Body of pancreas (tissue), 4 donors: ENCODE data around the gene MIS12. TPM values are rescaled to one million over a fixed set of nuclear protein-coding genes. Genes with fewer than 3 reads are reported as not detected.

Source experiments
- ATAC-seq: fragments of 150-250 bp; one replicate; pipeline ENCODE4 v1.9.1; 2016
- DNase-seq, 4 donors: peaks; one replicate each; pipeline ENCODE4 v3.0.0-alpha.2; 2019
- H3K27ac ChIP-seq, 4 donors: fragments of 200-600 bp; sonication (generic); 1 replicate in 3 of 4; 2 replicates in 1 of 4; pipeline versions ENCODE4 v1.5.1 to v1.6.1; 2016 to 2019; ENCODE audit warnings: mild to moderate bottlenecking in 1 of 4, mixed read lengths in 1 of 4, moderate library complexity in 1 of 4
- H3K27me3 ChIP-seq, 2 donors: fragments of 200-600 bp; sonication (generic); one replicate each; pipeline ENCODE4 v1.6.0; 2016; ENCODE audit warnings: mild to moderate bottlenecking in 1 of 2
- H3K36me3 ChIP-seq, 2 donors: fragments of 200-600 bp; sonication (generic); replicated peaks in 1 of 2; 2 replicates each; pipeline ENCODE4 v1.5.1; 2016; ENCODE audit warnings: low read depth in 2 of 2; ENCODE audit not compliant: insufficient read depth in 1 of 2
- H3K4me1 ChIP-seq: fragments of 200-600 bp; sonication (generic); one replicate; pipeline ENCODE4 v1.6.0; 2016
- H3K4me3 ChIP-seq, 2 donors: fragments of 200-600 bp; sonication (generic); 1 replicate in 1 of 2; 2 replicates in 1 of 2; pipeline ENCODE4 v1.5.1; 2016 to 2019
- H3K9me3 ChIP-seq, 3 donors: fragments of 200-600 bp; sonication (generic); 1 replicate in 2 of 3; 2 replicates in 1 of 3; pipeline ENCODE4 v1.5.1; 2016
- CTCF ChIP-seq, 7 experiments: fragments of 450-650 bp in 4 of 7; fragments of 200-600 bp in 3 of 7; sonication (generic) in 3 of 7; IDR thresholded peaks; one replicate each; pipeline ENCODE4 v1.5.1; 2016 to 2019; ENCODE audit warnings: antibody characterized with exemption in 7 of 7
- POLR2A ChIP-seq, 3 donors: fragments of 450-650 bp; IDR thresholded peaks; one replicate each; pipeline ENCODE4 v1.6.1; 2016; ENCODE audit warnings: antibody characterized with exemption in 3 of 3, mild to moderate bottlenecking in 2 of 3
- WGBS, 2 donors: methylation state at CpG; one replicate each; pipeline ENCODE4 v1.1.5; 2017; 5-methylcytosine and 5-hydroxymethylcytosine counted together
- intact Hi-C: fragments of 100-400 bp; cut with DNase I; formaldehyde crosslinking; loops from one replicate; pipeline ENCODE4 v1.15.1; 2023
- total RNA-seq, 2 donors: library from RNA; depleted of rRNA; stranded (reverse); fragments of >200 nt; gene quantifications; one replicate each; pipeline ENCODE4 v1.1.0, GENCODE V29; 2016

Gene MIS12
- total RNA-seq, 2 donors from 2014 or later, result 7.9 to 8.6 TPM

- TF ChIP-seq POLR2A (IDR thresholded peaks at IDR 0.05), result no peak
- TF ChIP-seq CTCF (IDR thresholded peaks at IDR 0.05), result no peak
- Histone ChIP-seq H3K36me3 (no peaks in the 10 kb centered on the region), H3K4me3 (no peak overlapping the region), H3K27ac (no peak overlapping the region), H3K4me1 (peaks cover 17% of the 10 kb centered on the region), H3K9me3 (no peaks in the 10 kb centered on the region), H3K27me3 (peaks cover 0 to 10% of the 10 kb centered on the region in 2 donors)
- 75 to 78% methylated on average over 7 to 8 of the region's 8 CpGs for WGBS, 2 donors
- intact Hi-C loops, result no loop called here
- DNase-seq (no peak), ATAC-seq (no peak)
Observed at GRCh38 chr17:5501685-5502084, 15.3 kb downstream of the MIS12 start.

DNA sequence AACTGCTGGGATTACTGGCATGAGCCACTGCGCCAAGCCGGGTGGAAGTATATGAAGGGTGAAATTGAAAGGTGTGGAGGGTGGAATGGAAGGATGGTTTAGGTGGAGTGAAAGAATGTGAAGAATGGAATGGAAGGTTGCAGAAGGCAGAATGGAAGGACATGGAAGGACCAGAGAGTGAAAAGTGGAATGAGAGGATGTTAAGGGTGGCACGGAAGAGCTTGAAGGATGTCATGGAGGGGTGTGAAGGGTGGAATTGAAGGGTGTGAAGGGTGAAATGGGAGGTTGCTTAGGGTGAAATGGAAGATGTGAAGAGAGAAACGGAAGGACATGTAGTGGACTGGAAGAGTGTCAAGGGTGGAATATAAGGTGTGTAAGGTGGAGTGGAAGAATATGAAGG, 16.2 kb downstream of the MIS12 start:
- H3K4me3 ChIP-seq, result no peak overlapping the region
- no peak overlapping the region for H3K27ac ChIP-seq
- 90 to 94% methylated on average over 4 of the region's 4 CpGs for WGBS, 2 donors
- no peaks in the 10 kb centered on the region for H3K9me3 ChIP-seq
- ATAC-seq, result no peak
- peaks cover 17% of the 10 kb centered on the region for H3K4me1 ChIP-seq
- TF ChIP-seq POLR2A (IDR thresholded peaks at IDR 0.05), result no peak
- no peak for TF ChIP-seq CTCF (IDR thresholded peaks at IDR 0.05)
- H3K36me3 ChIP-seq, result no peaks in the 10 kb centered on the region
- DNase-seq, result no peak
- peaks cover 0 to 10% of the 10 kb centered on the region in 2 donors for H3K27me3 ChIP-seq
- intact Hi-C loops, result no loop called here

- Histone ChIP-seq H3K27ac (no peak overlapping the region), H3K36me3 (no peaks in the 10 kb centered on the region), H3K27me3 (no peaks in the 10 kb centered on the region), H3K4me3 (no peak overlapping the region), H3K4me1 (no peaks in the 10 kb centered on the region), H3K9me3 (no peaks in the 10 kb centered on the region)
- intact Hi-C loops, result no loop called here
- TF ChIP-seq CTCF (IDR thresholded peaks at IDR 0.05) (no peak), POLR2A (IDR thresholded peaks at IDR 0.05) (no peak)
- DNase-seq (no peak), ATAC-seq (no peak)
- WGBS, 2 donors, result 78 to 86% methylated on average over 5 of the region's 5 CpGs
Observed at GRCh38 chr17:5506307-5506706, 19.9 kb downstream of the MIS12 start.

DNA sequence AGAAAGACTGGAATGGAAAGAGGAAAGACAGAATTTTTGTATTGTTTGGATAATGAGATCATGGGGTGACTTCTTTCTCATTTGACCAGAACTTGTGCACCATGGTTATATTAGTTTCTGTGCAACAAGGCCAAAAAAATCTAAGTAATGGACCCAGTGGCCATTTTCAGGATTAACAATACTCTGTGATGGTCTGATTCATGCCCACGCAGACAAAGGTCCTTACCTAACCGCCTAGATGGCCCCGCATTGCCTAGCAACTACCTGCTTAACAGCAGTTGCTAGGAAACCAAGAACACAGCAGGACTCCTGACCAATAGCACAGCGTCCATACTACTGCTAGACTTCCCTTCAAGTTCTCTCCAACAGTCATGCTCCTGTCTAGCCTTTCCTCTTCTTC, 22.4 kb downstream of the MIS12 start:
- H3K9me3 ChIP-seq, result no peaks in the 10 kb centered on the region
- H3K27me3 ChIP-seq, result no peaks in the 10 kb centered on the region
- WGBS, 2 donors, result 24 to 35% methylated on average over 4 of the region's 4 CpGs
- ATAC-seq (no peak), DNase-seq (peak in 2 of 4 donors; percentile 22 to 41)
- H3K27ac ChIP-seq, result no peak overlapping the region
- H3K4me3 ChIP-seq, result no peak overlapping the region
- no peaks in the 10 kb centered on the region for H3K36me3 ChIP-seq
- H3K4me1 ChIP-seq, result no peaks in the 10 kb centered on the region
- intact Hi-C loops, result no loop called here
- TF ChIP-seq POLR2A (IDR thresholded peaks at IDR 0.05) (no peak), CTCF (IDR thresholded peaks at IDR 0.05) (no peak)

GRCh38 chr17:5509482-5509881, 23.1 kb downstream of the MIS12 start:
- TF ChIP-seq CTCF (IDR thresholded peaks at IDR 0.05), result no peak
- no peak for TF ChIP-seq POLR2A (IDR thresholded peaks at IDR 0.05)
- Histone ChIP-seq H3K9me3 (no peaks in the 10 kb centered on the region), H3K36me3 (no peaks in the 10 kb centered on the region), H3K4me1 (no peaks in the 10 kb centered on the region), H3K27me3 (no peaks in the 10 kb centered on the region), H3K27ac (no peak overlapping the region), H3K4me3 (no peak overlapping the region)
- intact Hi-C loops, result no loop called here
- 68 to 74% methylated on average over 8 of the region's 8 CpGs for WGBS, 2 donors
- no peak for DNase-seq
- no peak for ATAC-seq
